NCI-H1694 (cell line): Measurements from ENCODE around the gene URM1.
"Not testable (repeated sequence)": the region's sequence is repeated elsewhere in the genome, so short reads cannot be mapped to it uniquely, and the experiment has no call there.

Source experiments
- DNase-seq: peaks from one replicate; lab custom pipeline; 2025; lab: John Stamatoyannopoulos, UW

The URM1 gene

GRCh38 chr9:128370752-128371629 lies at the start of gene URM1:
TSS of gene URM1 (plus strand) at chr9:128371374. CDS start at chr9:128371381, 7 bp downstream.
- peak; percentile 75 for DNase-seq

GRCh38 chr9:128321879-128322403 lies 49.2 kb upstream of the URM1 start:
- no peak for DNase-seq

DNA sequence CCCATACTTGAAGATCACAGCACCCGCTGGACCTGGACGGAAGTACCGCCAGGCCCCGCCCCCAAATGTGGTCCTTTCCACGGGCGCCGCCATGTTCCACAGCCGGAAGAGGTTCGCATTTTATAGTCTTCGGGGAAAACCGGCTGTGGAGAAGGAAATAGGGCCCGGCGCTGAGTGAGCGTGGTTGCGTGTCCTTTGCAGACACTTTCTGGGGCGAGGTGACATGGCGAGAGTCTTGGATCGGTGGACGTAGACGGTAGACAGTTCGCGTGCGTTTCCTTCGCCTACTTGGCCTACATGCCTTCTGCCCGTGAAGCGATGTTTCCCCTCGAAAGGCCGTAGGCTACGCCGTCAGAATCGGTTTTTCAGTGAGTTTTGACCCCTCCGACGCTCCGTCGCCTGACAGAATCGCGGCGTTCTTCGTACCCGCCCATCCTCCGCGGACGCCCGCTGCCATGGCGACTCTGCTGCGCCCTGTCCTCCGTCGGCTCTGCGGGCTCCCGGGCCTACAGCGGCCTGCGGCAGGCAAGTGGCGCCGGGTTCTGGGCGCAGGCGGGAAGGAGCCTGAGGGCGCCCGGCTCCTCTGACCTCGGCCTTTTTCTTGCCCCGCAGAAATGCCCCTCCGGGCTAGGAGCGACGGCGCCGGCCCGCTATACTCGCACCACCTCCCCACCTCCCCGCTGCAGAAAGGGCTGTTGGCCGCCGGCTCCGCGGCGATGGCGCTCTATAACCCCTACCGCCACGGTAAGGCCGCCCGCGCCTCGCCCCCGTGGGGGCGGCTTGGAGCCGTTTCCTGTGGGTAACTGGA lies 48.6 kb upstream of the URM1 start, which contains the start of the genes COQ4 and TRUB2:
COQ4 (plus strand) TSS at position 436 of the 808 bp plus-strand sequence; CDS start at position 456, 20 bp downstream.
TRUB2 (minus strand) TSS at position 44 of the 808 bp plus-strand sequence; CDS start at position 5, 39 bp downstream.
- DNase-seq = peak; percentile 77

- no peak for DNase-seq
Observed at GRCh38 chr9:128323212-128323730, 47.9 kb upstream of the URM1 start.

GRCh38 chr9:128323791-128324190 lies 47.4 kb upstream of the URM1 start:
- no peak for DNase-seq

- no peak for DNase-seq
Observed at GRCh38 chr9:128324401-128324800, 46.8 kb upstream of the URM1 start.

DNA sequence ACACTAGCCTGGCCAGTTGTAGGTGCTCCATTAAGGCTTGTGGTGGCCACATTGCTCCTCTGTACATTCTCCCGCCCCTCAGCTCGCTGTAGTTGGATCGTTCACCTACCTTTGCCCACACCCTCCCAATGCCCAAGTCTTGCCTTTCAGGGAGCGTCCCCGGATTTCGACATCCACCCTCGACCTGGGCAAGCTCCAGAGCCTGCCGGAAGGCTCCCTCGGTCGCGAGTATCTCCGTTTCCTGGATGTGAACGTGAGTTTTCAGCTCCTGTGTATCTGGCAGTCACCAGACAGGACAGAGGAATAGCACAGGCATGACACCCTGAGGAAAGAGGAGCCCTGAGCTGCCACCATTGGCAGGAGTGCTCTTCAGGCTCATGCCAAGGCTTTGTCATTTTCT lies 45.5 kb upstream of the URM1 start:
- no peak for DNase-seq

DNA sequence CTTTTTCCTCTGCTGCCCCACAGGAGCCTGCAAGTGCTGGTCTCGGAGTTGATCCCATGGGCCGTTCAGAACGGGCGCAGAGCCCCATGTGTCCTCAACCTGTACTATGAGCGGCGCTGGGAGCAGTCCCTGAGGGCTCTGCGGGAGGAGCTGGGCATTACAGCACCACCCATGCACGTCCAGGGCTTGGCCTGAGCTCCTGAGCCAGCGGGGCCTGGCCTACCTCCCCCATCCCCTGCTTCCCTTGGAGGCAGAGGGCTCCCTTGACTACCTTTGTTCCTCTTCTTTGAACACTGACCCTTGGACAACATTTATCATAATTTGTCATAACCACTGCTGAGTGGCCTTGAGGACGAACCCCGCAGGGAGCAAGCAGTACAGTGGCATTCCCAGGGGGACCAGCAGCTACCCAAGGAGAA lies 37.7 kb upstream of the URM1 start:
- no peak for DNase-seq

- DNase-seq = no peak
Observed at GRCh38 chr9:128335161-128335560, 36.0 kb upstream of the URM1 start.

- no peak for DNase-seq
Observed at GRCh38 chr9:128335914-128336313, 35.3 kb upstream of the URM1 start.

- no peak for DNase-seq
Observed at GRCh38 chr9:128337936-128338335, 33.2 kb upstream of the URM1 start.

GRCh38 chr9:128338852-128339614 lies 32.1 kb upstream of the URM1 start:
- DNase-seq = not testable (repeated sequence)

DNA sequence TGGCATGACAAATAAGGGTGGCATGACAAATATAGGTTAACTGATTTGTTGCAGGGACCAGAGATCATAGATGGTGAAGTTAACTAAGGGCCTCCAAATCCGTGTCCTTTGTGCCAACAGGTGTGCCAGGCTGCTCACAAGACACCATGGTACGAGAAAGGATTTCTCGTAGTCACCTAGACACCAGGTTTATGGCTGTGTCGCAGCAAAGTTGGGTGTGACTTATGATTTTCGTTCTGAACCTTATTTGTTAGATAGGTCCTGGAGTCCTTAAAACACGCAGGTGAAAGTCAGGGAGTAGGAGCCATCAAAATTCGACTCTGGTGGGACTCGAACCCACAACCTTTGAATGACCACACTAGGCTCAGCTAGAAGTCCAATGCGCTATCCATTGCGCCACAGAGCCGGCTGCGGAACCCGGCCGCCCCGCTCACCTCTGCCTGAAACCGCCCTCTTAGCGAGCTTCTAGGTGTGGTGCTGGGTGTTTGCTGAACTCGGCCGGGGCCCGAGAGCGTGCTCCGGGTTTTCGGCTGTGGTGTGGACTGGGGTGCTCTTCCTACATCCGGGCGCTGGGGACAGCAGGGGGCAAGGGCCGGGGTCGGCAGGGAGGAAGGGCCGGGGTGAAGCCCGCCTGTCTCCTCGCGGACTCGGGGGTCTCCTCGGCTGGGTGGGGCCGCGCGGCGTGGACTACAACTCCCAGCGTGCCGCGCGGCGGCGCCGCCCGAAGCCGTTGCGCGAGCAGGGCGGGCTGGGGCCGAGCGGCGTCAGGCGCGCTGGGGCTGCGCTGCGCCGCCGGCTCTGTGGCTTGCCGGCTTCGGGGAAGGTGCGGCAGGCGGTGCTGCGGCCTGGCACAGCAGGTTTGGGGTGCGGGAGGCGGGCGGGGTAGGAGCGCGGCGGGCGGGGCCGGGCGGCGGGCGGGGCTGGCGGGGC lies 31.1 kb upstream of the URM1 start, which contains the start of gene SLC27A4:
SLC27A4 (plus strand) TSS at position 767 of the 930 bp plus-strand sequence. CDS start 2,606 bp downstream, outside the sequence.
- DNase-seq = peak; percentile 36

DNA sequence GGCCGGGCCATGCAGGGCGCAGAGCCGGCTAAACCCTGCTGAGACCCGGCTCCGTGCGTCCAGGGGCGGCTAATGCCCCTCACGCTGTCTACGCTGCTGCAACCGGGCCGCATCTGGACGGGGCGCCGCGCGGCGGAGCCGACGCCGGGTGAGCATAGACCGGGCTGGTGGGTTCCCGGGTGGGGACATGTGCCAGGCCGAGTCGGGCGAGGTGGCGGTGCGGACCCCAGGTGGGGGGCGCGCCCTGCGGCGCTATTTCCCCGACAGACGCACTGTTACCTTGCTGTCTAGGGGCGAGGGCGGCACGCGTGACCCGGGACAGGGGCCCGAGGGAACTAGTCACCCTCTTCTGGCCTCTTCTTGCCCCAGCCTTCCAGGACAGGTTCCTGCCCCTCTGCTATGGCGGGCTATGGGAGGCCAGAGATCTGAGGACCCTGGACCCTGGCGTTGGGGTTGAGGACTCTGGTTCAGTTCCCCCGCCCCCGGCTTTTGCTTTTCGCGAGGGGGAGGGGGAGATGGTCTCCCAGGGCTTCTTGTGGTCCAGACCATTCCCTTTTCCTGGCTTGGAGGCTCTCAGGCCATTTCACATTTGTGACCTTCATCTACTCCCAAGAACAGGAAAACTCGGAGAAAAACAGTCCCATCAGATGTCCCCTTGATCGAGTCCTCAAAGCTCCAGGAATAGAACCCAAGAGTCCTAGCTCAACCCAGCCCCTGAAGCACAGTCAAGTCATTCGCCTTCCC lies 30.3 kb upstream of the URM1 start:
- no peak for DNase-seq

- DNase-seq = peak; percentile 14
Observed at GRCh38 chr9:128341435-128341849, 29.7 kb upstream of the URM1 start.

GRCh38 chr9:128342971-128343680 lies 28.0 kb upstream of the URM1 start:
- DNase-seq = no peak

DNA sequence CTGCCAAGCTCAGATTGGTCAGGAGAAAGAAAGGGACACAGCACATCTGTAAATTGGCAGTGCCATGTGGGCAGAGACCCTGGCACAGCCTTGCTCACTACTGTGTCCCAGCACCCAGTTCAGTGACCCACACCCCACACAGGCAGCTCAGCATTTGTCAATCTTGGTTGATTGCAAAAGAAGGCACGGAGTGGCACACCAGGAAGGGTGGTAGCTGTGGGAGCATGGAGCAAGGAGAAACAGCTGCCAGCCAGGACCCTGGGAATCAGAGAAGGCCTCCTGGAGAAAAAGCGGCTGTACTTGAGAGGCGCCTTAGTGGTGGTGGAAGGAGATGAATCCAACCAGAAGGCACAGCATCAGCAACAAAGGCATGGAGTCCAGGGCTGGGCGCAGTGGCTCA lies 27.3 kb upstream of the URM1 start:
- no peak for DNase-seq

DNA sequence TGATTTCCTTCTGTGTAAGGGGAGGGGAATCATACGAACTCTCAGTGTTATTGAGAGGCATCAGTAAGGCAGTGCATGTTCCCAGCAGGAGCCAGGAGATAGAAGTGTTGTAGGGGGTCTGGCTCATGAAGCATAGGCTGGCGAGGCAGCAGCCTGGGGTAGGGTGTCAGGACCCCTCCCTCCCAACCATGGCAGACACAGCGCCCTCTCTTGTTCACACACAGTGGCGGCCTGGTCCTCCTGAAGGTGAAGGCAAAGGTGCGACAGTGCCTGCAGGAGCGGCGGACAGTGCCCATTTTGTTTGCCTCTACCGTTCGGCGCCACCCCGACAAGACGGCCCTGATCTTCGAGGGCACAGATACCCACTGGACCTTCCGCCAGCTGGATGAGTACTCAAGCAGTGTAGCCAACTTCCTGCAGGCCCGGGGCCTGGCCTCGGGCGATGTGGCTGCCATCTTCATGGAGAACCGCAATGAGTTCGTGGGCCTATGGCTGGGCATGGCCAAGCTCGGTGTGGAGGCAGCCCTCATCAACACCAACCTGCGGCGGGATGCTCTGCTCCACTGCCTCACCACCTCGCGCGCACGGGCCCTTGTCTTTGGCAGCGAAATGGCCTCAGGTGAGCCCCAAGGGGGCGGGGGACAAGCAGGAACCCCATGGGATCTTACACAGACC lies 26.1 kb upstream of the URM1 start:
- no peak for DNase-seq
